Parathyroid adenoma (tissue), 2 donors: ENCODE results near the gene PCIF1.

ENCODE experiments used
- H2AFZ ChIP-seq: fragments of 300-600 bp; sonication (generic); one replicate; pipeline ENCODE4 v1.7.0; 2017; ENCODE audit warnings: antibody characterized with exemption, mild to moderate bottlenecking
- H3K27ac ChIP-seq: fragments of 300-600 bp; sonication (generic); one replicate; pipeline ENCODE4 v1.7.0; 2017
- H3K27me3 ChIP-seq: fragments of 300-600 bp; sonication (generic); one replicate; pipeline ENCODE4 v1.7.0; 2017; ENCODE audit warnings: low read length; ENCODE audit not compliant: control insufficient read depth, insufficient read depth
- H3K36me3 ChIP-seq: fragments of 300-600 bp; sonication (generic); one replicate; pipeline ENCODE4 v1.7.0; 2017; ENCODE audit warnings: low read length; ENCODE audit not compliant: control insufficient read depth, insufficient read depth
- H3K4me1 ChIP-seq: fragments of 300-600 bp; sonication (generic); one replicate; pipeline ENCODE4 v1.7.0; 2017; ENCODE audit warnings: control low read depth
- H3K4me2 ChIP-seq: fragments of 300-600 bp; sonication (generic); one replicate; pipeline ENCODE4 v1.7.0; 2017; ENCODE audit warnings: low read length
- H3K4me3 ChIP-seq: fragments of 300-600 bp; sonication (generic); one replicate; pipeline ENCODE4 v1.7.0; 2017; ENCODE audit warnings: low read depth, low read length
- H3K79me2 ChIP-seq: fragments of 300-600 bp; sonication (generic); one replicate; pipeline ENCODE4 v1.7.0; 2017; ENCODE audit warnings: control low read depth
- H3K9ac ChIP-seq: fragments of 300-600 bp; sonication (generic); one replicate; pipeline ENCODE4 v1.7.0; 2017; ENCODE audit warnings: mild to moderate bottlenecking
- H3K9me3 ChIP-seq: fragments of 300-600 bp; sonication (generic); one replicate; pipeline ENCODE4 v1.7.0; 2017; ENCODE audit warnings: low read length; ENCODE audit not compliant: control insufficient read depth
- CTCF ChIP-seq: fragments of 300-600 bp; sonication (generic); IDR thresholded peaks from one replicate; pipeline ENCODE4 v1.7.0; 2017; ENCODE audit warnings: antibody characterized with exemption, mild to moderate bottlenecking
- donor health status: primary hyperparathyroidism.

PCIF1 gene

GRCh38 chr20:45893831-45894230, 40.7 kb upstream of the PCIF1 start:
- no peaks in the 10 kb centered on the region for H3K9me3 ChIP-seq
- TF ChIP-seq CTCF, result no peak
- no peaks in the 10 kb centered on the region for H3K36me3 ChIP-seq
- no peaks in the 10 kb centered on the region for H3K79me2 ChIP-seq
- no peak overlapping the region for H3K4me2 ChIP-seq
- no peak overlapping the region for H3K9ac ChIP-seq
- H3K27ac ChIP-seq, result no peak overlapping the region
- H3K27me3 ChIP-seq, result no peaks in the 10 kb centered on the region
- no peak overlapping the region for H3K4me3 ChIP-seq
- peaks cover 3% of the 10 kb centered on the region for H3K4me1 ChIP-seq
- H2AFZ ChIP-seq, result no peak overlapping the region

DNA sequence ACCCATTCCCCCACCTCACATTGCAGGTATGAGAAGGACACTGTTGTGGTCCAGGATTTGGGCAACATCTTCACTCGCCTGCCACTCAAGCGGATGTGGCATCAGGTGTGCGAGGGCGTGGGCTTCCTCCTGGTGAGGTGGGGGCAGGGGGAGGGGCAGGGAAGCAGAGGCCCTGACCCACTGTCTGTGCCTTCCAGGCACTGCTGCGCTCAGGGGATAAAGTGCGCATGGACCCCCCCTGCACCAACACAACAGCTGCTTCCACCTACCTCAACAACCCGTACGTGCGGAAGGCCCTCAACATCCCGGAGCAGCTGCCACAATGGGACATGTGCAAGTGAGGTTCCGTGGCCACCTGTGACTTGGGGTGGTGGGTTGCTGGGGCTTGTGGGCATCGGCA, 39.7 kb upstream of the PCIF1 start:
- H3K27ac ChIP-seq, result no peak overlapping the region
- H3K9ac ChIP-seq, result no peak overlapping the region
- H3K27me3 ChIP-seq, result no peaks in the 10 kb centered on the region
- no peaks in the 10 kb centered on the region for H3K36me3 ChIP-seq
- H3K4me3 ChIP-seq, result no peak overlapping the region
- H3K79me2 ChIP-seq, result no peaks in the 10 kb centered on the region
- peaks cover 3% of the 10 kb centered on the region for H3K4me1 ChIP-seq
- no peak overlapping the region for H2AFZ ChIP-seq
- H3K9me3 ChIP-seq, result no peaks in the 10 kb centered on the region
- no peak for TF ChIP-seq CTCF
- H3K4me2 ChIP-seq, result no peak overlapping the region

DNA sequence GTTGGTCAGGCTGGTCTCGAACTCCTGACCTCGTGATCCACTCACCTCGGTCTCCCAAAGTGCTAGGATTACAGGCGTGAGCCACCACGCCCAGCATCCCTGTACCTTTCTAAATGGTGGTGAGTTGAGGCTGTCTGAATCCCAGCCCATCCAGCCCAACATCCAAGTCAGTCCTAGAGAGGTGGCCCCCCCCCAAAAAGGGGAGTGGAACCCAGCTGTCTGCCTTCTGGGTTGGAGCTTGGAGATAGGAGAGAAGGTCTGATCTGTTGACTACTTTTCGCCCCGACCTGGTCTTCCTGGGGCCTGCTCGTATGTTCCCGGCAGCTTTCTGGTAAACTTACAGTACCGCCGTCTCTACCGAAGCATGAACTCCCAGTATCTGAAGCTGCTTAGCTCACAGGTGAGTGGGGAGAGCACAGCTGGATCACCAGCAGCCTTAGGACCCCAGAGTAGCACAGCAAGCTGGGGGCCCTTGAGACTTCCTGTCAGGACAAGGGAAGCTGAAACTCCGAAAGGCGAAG, 37.8 kb upstream of the PCIF1 start:
- no peaks in the 10 kb centered on the region for H3K36me3 ChIP-seq
- no peak overlapping the region for H2AFZ ChIP-seq
- no peak overlapping the region for H3K4me2 ChIP-seq
- H3K27ac ChIP-seq, result no peak overlapping the region
- H3K27me3 ChIP-seq, result no peaks in the 10 kb centered on the region
- no peaks in the 10 kb centered on the region for H3K79me2 ChIP-seq
- H3K9me3 ChIP-seq, result no peaks in the 10 kb centered on the region
- TF ChIP-seq CTCF, result no peak
- no peak overlapping the region for H3K4me3 ChIP-seq
- H3K4me1 ChIP-seq, result peaks cover 1% of the 10 kb centered on the region
- H3K9ac ChIP-seq, result no peak overlapping the region

GRCh38 chr20:45897289-45897688, 37.2 kb upstream of the PCIF1 start:
- Histone ChIP-seq H3K79me2 (no peaks in the 10 kb centered on the region), H3K27ac (no peak overlapping the region), H3K27me3 (no peaks in the 10 kb centered on the region), H2AFZ (no peak overlapping the region), H3K9me3 (no peaks in the 10 kb centered on the region), H3K4me2 (no peak overlapping the region), H3K4me3 (no peak overlapping the region), H3K4me1 (no peaks in the 10 kb centered on the region), H3K36me3 (no peaks in the 10 kb centered on the region), H3K9ac (no peak overlapping the region)
- TF ChIP-seq CTCF, result no peak

DNA sequence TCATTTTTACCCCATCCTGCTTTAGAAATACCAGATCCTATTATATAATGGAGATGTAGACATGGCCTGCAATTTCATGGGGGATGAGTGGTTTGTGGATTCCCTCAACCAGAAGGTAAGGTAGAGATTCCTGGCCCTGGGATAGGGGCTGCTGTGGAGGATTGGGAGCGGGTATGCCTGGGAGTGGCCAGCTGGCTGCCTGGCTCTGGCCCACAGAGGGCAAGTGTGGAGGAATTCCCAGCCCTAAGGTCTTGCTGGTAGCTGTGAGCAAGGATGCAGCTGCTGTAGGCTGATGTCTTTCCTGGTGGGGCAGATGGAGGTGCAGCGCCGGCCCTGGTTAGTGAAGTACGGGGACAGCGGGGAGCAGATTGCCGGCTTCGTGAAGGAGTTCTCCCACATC, 36.8 kb upstream of the PCIF1 start:
- no peak overlapping the region for H3K4me3 ChIP-seq
- H3K4me1 ChIP-seq, result no peaks in the 10 kb centered on the region
- H3K27ac ChIP-seq, result no peak overlapping the region
- H3K27me3 ChIP-seq, result no peaks in the 10 kb centered on the region
- H2AFZ ChIP-seq, result no peak overlapping the region
- H3K4me2 ChIP-seq, result no peak overlapping the region
- TF ChIP-seq CTCF, result no peak
- H3K9me3 ChIP-seq, result no peaks in the 10 kb centered on the region
- H3K36me3 ChIP-seq, result no peaks in the 10 kb centered on the region
- H3K79me2 ChIP-seq, result no peaks in the 10 kb centered on the region
- no peak overlapping the region for H3K9ac ChIP-seq
